H1 (cell line): ENCODE data around the gene FUBP3. TPM values are rescaled to one million over a fixed set of nuclear protein-coding genes. Genes with fewer than 3 reads are reported as not detected.

Experiments
- JUND ChIP-seq: IDR thresholded peaks from 2 replicates; pipeline ENCODE4 v1.6.1; 2011; ENCODE audit warnings: mild to moderate bottlenecking, improper control_type of control experiment, low read length
- polyA plus RNA-seq, 7 experiments: library from polyadenylated mRNA; depleted of rRNA in 3 of 7; stranded (reverse) in 5 of 7; unstranded in 2 of 7; fragments of >200 nt in 5 of 7; fragments of 200-250 nt in 2 of 7; gene quantifications; 1 replicate in 5 of 7; 2 replicates in 1 of 7; 4 replicates in 1 of 7; pipeline versions ENCODE4 v1.2.1 to v1.2.3, GENCODE V29; 2011 to 2013; ENCODE audit warnings: missing spikeins in 2 of 7, mixed read lengths in 2 of 7
- total RNA-seq: library from RNA; stranded (reverse); fragmentation: NEBNext Ultra II Directional; extraction: Animal tissue kit (Norgen Biotek cat#: 25700); gene quantifications from 2 replicates; pipeline ENCODE4 v1.2.1, GENCODE V29; 2021

The FUBP3 gene
- total and polyA plus RNA-seq, 2 of the 8 experiments (the other 6 are each of a cell fraction or from before 2014, with no cell fraction given): 23.7 to 76.4 TPM

DNA sequence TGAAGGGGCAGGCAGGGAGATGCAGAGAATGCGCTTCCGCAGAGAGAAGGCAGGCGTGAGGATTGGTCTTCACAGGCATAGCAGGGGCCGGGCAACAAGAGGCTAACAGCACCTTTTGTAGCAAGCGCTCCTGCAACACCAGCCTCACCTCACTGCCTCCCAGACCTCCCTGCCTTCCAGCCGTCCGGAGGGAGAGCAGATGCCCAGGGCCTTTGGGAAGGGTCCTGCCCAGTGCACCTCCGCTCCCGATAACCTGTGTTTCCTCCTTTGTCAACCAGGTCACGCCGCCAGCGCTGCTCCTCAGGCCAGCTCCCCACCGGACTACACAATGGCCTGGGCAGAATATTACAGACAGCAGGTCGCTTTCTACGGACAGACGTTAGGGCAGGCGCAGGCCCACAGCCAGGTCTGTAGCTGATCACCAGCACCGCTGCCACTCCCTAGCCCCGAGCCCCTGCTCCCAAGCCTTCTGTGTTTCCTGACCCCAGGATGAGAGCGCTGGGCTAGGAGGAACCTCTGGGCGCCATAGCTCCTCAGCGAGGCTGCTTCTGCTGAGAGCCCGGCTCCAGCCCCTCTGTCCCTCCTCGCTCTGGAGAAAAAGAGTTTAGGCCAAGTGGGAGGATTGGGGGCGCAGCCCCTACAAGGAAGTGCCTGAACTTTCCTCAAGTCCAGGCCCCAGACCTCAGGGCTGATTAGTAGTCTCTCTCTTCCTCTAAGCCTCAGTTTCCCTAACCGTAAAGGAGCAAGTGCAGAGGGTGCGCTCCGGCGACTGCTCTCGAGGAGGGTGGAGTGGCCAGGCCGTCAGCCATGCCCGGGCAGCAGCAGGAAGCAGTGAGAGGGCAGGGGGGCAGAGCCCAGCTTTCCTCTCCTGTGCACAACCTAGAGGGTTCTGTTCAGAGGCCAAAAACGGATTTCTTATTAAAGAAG is 56.6 kb downstream of the FUBP3 start (continued):
- no peak for TF ChIP-seq JUND
